HG02884 (cell line): ENCODE data around the gene MCF2L.
"Not testable (repeated sequence)": the region's sequence is repeated elsewhere in the genome, so short reads cannot be mapped to it uniquely, and the experiment has no call there.

Experiments
- ATAC-seq: cut with Tn5 transposase; IDR thresholded peaks from one replicate; pipeline ENCODE4 v1.9.1; 2021; ENCODE audit warnings: mild to moderate bottlenecking, moderate library complexity; ENCODE audit not compliant: unreplicated experiment

Gene MCF2L, protein sequence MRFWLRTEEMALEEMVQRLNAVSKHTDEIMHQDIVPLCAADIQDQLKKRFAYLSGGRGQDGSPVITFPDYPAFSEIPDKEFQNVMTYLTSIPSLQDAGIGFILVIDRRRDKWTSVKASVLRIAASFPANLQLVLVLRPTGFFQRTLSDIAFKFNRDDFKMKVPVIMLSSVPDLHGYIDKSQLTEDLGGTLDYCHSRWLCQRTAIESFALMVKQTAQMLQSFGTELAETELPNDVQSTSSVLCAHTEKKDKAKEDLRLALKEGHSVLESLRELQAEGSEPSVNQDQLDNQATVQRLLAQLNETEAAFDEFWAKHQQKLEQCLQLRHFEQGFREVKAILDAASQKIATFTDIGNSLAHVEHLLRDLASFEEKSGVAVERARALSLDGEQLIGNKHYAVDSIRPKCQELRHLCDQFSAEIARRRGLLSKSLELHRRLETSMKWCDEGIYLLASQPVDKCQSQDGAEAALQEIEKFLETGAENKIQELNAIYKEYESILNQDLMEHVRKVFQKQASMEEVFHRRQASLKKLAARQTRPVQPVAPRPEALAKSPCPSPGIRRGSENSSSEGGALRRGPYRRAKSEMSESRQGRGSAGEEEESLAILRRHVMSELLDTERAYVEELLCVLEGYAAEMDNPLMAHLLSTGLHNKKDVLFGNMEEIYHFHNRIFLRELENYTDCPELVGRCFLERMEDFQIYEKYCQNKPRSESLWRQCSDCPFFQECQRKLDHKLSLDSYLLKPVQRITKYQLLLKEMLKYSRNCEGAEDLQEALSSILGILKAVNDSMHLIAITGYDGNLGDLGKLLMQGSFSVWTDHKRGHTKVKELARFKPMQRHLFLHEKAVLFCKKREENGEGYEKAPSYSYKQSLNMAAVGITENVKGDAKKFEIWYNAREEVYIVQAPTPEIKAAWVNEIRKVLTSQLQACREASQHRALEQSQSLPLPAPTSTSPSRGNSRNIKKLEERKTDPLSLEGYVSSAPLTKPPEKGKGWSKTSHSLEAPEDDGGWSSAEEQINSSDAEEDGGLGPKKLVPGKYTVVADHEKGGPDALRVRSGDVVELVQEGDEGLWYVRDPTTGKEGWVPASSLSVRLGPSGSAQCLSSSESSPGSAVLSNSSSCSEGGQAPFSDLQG

GRCh38 chr13:112968910-112969691, at the start of gene MCF2L:
MCF2L (plus strand) TSS chr13:112969214; CDS start chr13:112969380, 166 bp downstream.
- ATAC-seq = no peak

DNA sequence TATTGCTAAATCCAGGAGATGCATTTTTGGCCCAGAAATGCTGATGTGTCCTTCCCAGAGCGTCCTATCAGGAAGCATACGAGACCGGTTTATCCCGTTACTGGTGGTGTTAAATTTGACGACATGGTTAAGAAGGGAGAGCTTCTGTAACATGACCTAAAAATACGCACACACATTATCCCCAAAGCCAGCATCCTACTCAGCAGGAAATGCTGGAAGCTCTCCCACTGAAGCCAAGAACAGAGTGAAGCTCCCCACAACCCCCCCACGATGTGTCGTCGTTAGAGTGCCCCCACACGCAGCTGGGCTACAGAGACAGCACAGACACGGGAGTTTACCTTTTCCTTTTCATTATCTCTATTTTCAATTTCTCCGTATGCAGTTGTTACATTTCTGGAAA, 45.1 kb upstream of the MCF2L start:
- no peak for ATAC-seq

- no peak for ATAC-seq
Observed at GRCh38 chr13:112924365-112924764, 44.6 kb upstream of the MCF2L start.

- no peak for ATAC-seq
Observed at GRCh38 chr13:112926003-112926402, 43.0 kb upstream of the MCF2L start.

GRCh38 chr13:112926993-112927392, 42.0 kb upstream of the MCF2L start:
- no peak for ATAC-seq

- no peak for ATAC-seq
Observed at GRCh38 chr13:112928020-112928971, 40.7 kb upstream of the MCF2L start.

DNA sequence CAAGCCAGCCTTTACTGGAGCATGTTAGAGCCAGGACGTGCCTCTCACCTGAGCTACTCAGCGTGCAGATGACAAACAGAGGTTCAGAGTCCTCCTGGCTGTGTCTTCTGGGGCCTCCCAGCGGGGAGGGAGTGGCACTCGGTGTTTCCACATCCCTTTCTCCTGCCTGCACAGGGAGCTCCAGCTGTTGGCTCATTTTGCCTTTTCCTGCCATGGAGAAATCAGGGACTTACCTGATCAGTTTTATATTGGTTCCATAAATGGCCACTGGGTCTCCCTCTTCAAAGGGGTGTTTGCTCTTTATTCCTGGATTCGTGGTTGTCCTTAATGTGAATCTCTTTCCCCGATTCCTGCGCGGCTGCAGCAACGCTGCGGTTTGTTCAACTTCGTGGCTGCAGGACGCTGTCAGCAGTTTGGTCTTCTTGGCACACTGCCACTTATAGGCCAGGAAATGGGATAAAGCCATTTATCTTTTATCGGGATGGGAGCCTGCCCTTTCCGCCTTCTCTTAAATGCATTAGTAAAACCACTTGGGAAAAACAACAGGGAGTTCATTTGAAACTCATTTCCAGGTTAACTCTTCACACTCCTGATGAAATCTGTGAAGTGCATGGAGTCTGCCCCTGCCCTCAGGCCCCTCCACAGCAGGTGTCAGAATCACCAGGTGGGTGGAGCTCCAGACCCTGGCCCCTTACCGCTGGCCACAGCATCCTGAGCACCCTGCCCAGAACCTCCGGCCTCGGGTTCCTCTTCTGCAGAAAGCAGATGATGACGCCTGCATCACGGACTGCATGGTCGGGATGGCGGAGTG, 39.8 kb upstream of the MCF2L start:
- no peak for ATAC-seq

DNA sequence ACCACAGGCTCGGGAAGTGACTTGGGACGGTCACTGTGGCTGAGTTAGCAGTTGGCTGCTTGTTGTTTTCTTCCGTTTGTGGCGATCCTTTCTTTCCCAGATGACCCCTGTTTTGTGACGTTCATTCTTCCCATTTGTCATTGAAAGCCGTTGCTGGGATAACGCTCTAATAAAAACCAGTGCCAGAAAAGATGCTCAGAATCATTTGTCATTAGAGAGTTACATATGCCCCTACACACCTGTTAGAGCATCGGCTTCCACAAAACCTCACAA, 39.3 kb upstream of the MCF2L start:
- ATAC-seq = no peak

DNA sequence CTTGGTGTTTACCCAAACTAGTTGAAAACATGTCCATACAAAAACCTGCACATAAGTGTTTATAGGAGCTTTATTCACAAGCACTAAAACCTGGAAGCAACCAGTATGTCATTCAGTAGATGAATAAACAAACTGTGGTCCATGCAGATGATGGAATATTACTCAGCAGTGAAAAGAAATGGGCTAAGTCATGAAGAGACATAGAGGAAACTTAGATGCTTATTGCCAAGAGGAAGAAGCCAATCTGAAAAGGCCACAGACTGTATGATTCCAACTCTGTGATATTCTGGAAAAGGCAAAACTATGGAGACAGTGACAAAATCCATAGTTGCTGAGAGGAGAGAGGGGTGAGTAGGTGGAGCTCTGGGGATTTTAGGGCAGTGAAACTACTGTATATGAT, 38.8 kb upstream of the MCF2L start:
- ATAC-seq = no peak

DNA sequence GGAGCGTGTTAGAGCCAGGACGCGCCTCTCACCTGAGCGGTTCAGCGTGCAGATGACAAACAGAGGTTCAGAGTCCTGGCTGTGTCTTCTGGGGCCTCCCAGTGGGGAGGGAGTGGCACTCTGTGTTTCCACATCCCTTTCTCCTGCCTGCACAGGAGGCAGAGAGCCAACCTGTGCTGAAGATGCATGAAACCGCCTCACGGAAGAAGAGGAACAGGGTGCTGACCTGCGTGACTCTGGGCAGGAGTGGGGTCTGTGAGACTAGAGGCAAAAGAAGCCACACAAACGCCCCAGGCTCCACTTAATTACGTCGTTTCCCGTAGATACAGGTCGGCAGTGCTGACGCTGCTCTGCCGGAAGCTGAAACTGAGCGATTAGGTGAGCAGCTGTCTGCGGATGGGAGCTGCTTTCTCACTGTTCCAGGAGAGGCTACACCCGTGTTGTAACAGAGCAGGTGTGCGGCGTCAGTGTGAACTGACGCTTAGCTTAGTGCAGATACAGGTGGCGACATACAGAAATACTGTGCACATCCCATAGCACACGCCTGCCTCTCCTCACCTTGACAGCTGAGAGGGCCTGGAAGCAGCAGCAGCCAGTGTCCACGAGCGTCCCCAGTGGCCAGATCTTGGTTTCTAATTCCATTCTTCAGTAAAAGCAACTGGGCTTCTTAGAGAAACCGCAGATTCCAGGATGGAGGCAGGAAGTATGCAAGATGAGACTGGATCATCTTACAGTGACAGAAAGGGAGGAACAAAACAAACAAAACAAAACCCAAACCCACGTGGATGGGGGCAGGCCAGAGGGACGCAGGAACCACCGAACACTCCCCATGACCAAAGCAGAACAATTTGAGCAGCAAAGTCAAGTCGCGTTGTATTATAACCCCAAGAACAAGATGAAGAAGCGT, 37.7 kb upstream of the MCF2L start:
- no peak for ATAC-seq

GRCh38 chr13:112932971-112933370, 36.0 kb upstream of the MCF2L start:
- no peak for ATAC-seq

DNA sequence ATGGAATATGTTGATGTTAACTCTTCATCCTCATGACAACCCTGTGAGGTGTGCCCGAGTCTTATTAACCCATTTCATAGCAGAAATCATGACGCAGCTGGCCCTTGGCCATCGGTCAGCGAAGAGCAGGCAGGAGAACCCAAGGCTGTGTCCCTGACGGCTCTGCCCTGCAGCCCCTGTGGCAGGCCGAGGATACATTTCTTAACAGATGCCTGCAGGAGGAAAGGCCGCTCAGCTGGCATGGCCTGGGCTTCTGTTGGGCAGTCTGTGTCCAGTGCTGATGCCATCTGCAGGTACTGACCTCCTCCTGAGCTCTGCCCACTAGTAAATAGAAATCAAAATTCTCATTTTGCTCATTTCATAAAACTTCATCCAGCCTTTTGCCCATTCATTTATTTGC, 35.4 kb upstream of the MCF2L start:
- ATAC-seq = no peak

GRCh38 chr13:112934078-112934477, 34.9 kb upstream of the MCF2L start:
- no peak for ATAC-seq

- ATAC-seq = no peak
Observed at GRCh38 chr13:112938680-112939079, 30.3 kb upstream of the MCF2L start.

- no peak for ATAC-seq
Observed at GRCh38 chr13:112940236-112940635, 28.8 kb upstream of the MCF2L start.

- no peak for ATAC-seq
Observed at GRCh38 chr13:112941349-112941748, 27.7 kb upstream of the MCF2L start.

DNA sequence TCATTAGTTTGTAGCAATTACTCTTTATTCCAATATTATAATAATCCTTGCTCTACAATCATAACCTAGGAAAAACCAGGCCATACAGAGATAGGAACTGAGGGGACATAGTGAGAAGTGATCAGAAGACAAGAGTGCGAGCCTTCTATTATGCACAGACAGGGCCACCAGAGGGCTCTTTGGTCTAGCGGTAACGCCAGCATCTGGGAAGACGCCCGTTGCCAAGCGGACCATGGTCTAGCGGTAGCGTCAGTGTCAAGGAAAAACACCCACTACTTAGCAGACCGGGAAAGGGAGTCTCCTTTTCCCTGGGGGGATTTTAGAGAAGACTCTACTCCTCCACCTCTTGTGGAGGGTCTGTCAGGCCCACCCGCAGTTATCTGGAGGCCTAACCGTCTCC, 27.2 kb upstream of the MCF2L start:
- ATAC-seq = not testable (repeated sequence)
